GM19025 (cell line): ENCODE data around the gene SASH3.

Source experiments
- ATAC-seq: cut with Tn5 transposase; IDR thresholded peaks from one replicate; pipeline ENCODE4 v1.9.1; 2021; ENCODE audit warnings: mild to moderate bottlenecking, low read depth, moderate library complexity; ENCODE audit not compliant: unreplicated experiment

SASH3 gene

GRCh38 chrX:129781680-129782495 is 2.1 kb downstream of the SASH3 start:
- no peak for ATAC-seq

- ATAC-seq, result no peak
These were observed 3.0 kb downstream of the SASH3 start for GRCh38 chrX:129782706-129783105.

DNA sequence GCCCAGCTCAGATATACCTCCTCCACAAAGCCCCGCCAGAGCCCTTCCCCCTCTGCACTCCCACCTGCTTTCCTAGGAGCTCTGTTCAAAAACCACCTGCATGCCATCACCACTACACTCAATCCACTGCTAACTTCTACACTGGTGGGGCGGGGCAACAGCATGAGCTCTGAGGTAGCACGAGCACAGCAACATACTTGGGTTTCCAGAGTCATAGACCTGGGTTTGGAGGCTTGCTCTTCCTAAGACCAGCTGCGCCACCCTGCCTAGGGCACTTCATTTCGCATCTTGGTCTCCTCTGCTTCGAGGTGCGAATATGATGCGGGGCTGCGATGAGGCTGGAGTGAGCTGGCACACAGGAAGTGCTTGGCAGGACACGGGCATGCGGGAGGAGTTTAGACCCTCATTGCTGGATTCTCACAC is 3.6 kb downstream of the SASH3 start:
- no peak for ATAC-seq

GRCh38 chrX:129784371-129784770 is 4.6 kb downstream of the SASH3 start:
- ATAC-seq, result no peak

DNA sequence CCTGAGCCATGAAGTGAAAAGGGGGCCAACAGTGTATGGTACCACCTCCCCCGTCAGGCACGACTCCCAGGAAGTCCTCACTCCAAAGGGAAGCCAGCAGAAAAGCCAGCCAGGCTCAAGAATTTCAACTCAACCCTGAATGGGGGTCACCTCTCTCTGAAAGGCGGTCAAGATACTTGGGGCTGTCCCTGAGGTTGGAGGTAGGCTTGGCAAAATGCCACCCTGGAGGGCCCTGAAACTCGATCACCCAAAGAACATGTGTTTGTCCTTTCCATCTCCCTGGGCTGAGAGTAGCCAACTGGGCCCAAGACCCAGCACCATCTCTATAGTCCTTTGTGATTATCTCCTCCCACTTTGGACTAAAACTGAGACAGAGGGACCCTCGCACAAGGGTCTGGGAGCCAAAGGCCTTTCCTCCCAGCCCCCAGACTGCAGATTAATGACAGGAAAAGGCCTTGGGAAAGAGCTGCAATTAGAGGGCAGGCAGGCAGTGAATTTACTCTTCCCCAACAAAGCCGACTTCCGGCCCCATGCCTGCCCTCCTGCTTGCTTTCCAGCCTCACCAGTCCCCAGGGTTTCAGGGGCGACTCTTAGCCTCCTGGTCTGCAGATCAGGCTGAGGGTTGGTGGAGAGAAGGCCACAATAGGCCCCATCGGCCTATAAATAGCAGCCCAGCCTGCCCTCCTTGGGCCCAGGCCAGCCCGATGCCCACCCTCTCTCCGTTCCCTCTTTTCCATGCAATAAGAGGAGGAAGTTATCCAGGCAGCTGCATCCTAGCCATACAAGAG is 5.6 kb downstream of the SASH3 start:
- no peak for ATAC-seq

- ATAC-seq, result peak; percentile 66
These were observed 6.5 kb downstream of the SASH3 start for GRCh38 chrX:129786210-129786651.

GRCh38 chrX:129787336-129788055 is 7.7 kb downstream of the SASH3 start:
- no peak for ATAC-seq

- no peak for ATAC-seq
These were observed 8.8 kb downstream of the SASH3 start for GRCh38 chrX:129788527-129788926.

- no peak for ATAC-seq
These were observed 10.4 kb downstream of the SASH3 start for GRCh38 chrX:129790146-129790545.

- no peak for ATAC-seq
These were observed 11.1 kb downstream of the SASH3 start for GRCh38 chrX:129790808-129791207.

DNA sequence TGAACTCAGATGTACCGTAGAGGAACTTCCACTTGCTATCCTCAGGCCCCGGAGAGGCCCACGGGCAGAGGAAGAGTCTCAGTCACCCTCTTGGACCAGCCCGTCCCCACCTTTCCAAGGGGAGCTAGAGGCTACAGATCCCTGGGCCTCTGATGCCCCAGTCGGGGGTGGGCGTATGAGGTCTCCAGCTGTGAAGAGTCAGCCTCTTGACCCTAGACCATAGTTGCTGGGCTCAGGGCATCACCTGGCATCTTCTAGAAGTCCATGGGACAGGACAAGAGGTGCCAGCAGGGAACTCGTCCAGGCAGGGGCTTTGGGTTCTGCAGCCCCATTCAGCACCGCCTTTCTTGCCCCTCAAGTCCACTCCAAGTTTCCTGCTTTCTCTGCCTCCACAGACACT is 11.6 kb downstream of the SASH3 start:
- no peak for ATAC-seq

- ATAC-seq, result no peak
These were observed 12.3 kb downstream of the SASH3 start for GRCh38 chrX:129791961-129792570.

- no peak for ATAC-seq
These were observed 13.0 kb downstream of the SASH3 start for GRCh38 chrX:129792586-129793291.

GRCh38 chrX:129793604-129794191 is 13.9 kb downstream of the SASH3 start:
- no peak for ATAC-seq

- no peak for ATAC-seq
These were observed 15.8 kb downstream of the SASH3 start for GRCh38 chrX:129795584-129795983.

DNA sequence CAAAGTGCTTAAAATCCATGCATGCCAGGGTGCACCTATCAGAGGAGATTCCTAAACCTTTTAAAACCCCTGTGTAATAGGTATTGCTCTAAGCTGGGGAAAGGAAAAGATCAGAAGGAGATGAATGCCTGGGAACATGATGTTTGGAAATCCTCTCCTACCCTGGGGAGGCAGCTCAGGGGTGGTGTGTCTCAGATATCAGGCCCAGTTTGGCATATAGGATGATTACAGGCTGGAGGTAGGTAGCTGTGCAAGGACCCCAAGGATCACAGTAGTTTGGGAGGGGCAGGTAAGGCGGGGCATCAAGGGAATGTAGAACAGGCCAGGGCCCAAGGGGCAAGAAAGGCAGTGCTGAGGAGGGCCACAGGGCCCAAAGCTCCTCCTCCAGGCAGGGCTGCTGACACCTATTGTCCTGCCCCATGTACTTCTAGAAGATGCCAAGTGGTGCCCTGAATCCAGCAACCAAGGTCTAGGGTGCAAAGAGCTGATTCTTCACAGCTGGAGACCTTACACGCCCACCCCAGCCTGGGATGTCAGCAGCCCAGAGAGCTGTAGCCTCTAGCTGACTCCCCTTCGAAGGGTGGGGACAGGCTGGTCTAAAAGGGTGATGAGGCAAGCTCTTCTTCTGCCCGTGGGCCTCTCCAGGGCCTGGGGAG is 17.6 kb downstream of the SASH3 start:
- no peak for ATAC-seq

- ATAC-seq, result no peak
These were observed 18.7 kb downstream of the SASH3 start for GRCh38 chrX:129798456-129798855.

GRCh38 chrX:129798888-129799287 is 19.1 kb downstream of the SASH3 start:
- ATAC-seq, result no peak

- ATAC-seq, result no peak
These were observed 20.4 kb downstream of the SASH3 start for GRCh38 chrX:129800186-129800585.
